Neutrophil (primary cell): ENCODE measurements around the gene TNFSF10.
"Not testable (repeated sequence)": the region's sequence is repeated elsewhere in the genome, so short reads cannot be mapped to it uniquely, and the experiment has no call there.

Source experiments
- H3K27ac ChIP-seq: fragments of 200-600 bp; sonication (generic); 2 replicates; pipeline ENCODE4 v1.5.1; 2016; ENCODE audit warnings: mild to moderate bottlenecking, moderate library complexity
- H3K27me3 ChIP-seq: fragments of 200-600 bp; sonication (generic); 2 replicates; pipeline ENCODE4 v1.6.0; 2016; ENCODE audit warnings: mild to moderate bottlenecking
- H3K36me3 ChIP-seq: fragments of 200-600 bp; sonication (generic); 2 replicates; pipeline ENCODE4 v1.5.1; 2017
- H3K4me1 ChIP-seq, 2 experiments: fragments of 200-600 bp in 1 of 2; sonication (generic) in 1 of 2; 1 replicate in 1 of 2; 2 replicates in 1 of 2; pipeline versions ENCODE4 v1.5.1 to v1.6.1; 2013 to 2016; ENCODE audit warnings: low read depth in 1 of 2, low read length in 1 of 2, mild to moderate bottlenecking in 1 of 2, moderate library complexity in 1 of 2; ENCODE audit not compliant: control insufficient read depth in 1 of 2, insufficient read depth in 1 of 2
- H3K4me3 ChIP-seq, 2 experiments: fragments of 200-600 bp in 1 of 2; sonication (generic) in 1 of 2; 1 replicate in 1 of 2; 2 replicates in 1 of 2; pipeline ENCODE4 v1.5.1; 2013 to 2016; ENCODE audit warnings: low read depth in 1 of 2, low read length in 1 of 2, mild to moderate bottlenecking in 1 of 2, moderate library complexity in 1 of 2
- H3K9me3 ChIP-seq: fragments of 200-600 bp; sonication (generic); 2 replicates; pipeline ENCODE4 v1.5.1; 2016
- CTCF ChIP-seq: fragments of 200-600 bp; sonication (generic); IDR thresholded peaks from 2 replicates; pipeline ENCODE4 v1.5.1; 2016; ENCODE audit warnings: antibody characterized with exemption

Gene TNFSF10

GRCh38 chr3:172522871-172523818 is at the start of gene TNFSF10:
Gene TNFSF10, minus strand, starts transcription at chr3:172523430. Its CDS starts 46 bp downstream, at chr3:172523384.
- no peaks in the 10 kb centered on the region for H3K9me3 ChIP-seq
- H3K27me3 ChIP-seq = no peaks in the 10 kb centered on the region
- peaks cover 42 to 45% of the 10 kb centered on the region in 2 experiments for H3K4me1 ChIP-seq
- peaks cover 8% of the 10 kb centered on the region for H3K36me3 ChIP-seq
- TF ChIP-seq CTCF = no peak
- H3K27ac ChIP-seq = peak within 1 kb of the TSS; percentile 88
- peak within 1 kb of the TSS; percentile 77 to 92 for H3K4me3 ChIP-seq

GRCh38 chr3:172569128-172570008 is 46.1 kb upstream of the TNFSF10 start:
- Histone ChIP-seq H3K9me3 (no peaks in the 10 kb centered on the region), H3K4me3 (no peak overlapping the region), H3K4me1 (peaks cover 17% of the 10 kb centered on the region in 2 experiments), H3K27me3 (no peaks in the 10 kb centered on the region), H3K27ac (peak overlapping the region; percentile 50), H3K36me3 (no peaks in the 10 kb centered on the region)
- no peak for TF ChIP-seq CTCF

GRCh38 chr3:172568701-172569100 is 45.5 kb upstream of the TNFSF10 start:
- H3K27me3 ChIP-seq = no peaks in the 10 kb centered on the region
- peak overlapping the region; percentile 50 for H3K27ac ChIP-seq
- TF ChIP-seq CTCF = no peak
- H3K36me3 ChIP-seq = no peaks in the 10 kb centered on the region
- no peaks in the 10 kb centered on the region for H3K9me3 ChIP-seq
- H3K4me1 ChIP-seq = peaks cover 22 to 23% of the 10 kb centered on the region in 2 experiments
- H3K4me3 ChIP-seq = no peak overlapping the region

- H3K36me3 ChIP-seq, H3K4me3 ChIP-seq, H3K27me3 ChIP-seq, H3K27ac ChIP-seq, H3K9me3 ChIP-seq: not testable (repeated sequence)
- peaks cover 41 to 43% of the 10 kb centered on the region in 2 experiments for H3K4me1 ChIP-seq
Observed at GRCh38 chr3:172566785-172567184, 43.6 kb upstream of the TNFSF10 start.

- Histone ChIP-seq H3K9me3 (no peaks in the 10 kb centered on the region), H3K27me3 (no peaks in the 10 kb centered on the region), H3K4me1 (peaks cover 43 to 47% of the 10 kb centered on the region in 2 experiments), H3K36me3 (no peaks in the 10 kb centered on the region), H3K4me3 (no peak overlapping the region), H3K27ac (no peak overlapping the region)
- TF ChIP-seq CTCF = no peak
Observed at GRCh38 chr3:172564499-172564898, 41.3 kb upstream of the TNFSF10 start.
